HG02943 (cell line): ENCODE results near the gene LRRC71.

Experiments
- ATAC-seq: cut with Tn5 transposase; IDR thresholded peaks from one replicate; pipeline ENCODE4 v1.9.1; 2021; ENCODE audit warnings: mild to moderate bottlenecking, low read depth, moderate library complexity; ENCODE audit not compliant: unreplicated experiment

Gene LRRC71

DNA sequence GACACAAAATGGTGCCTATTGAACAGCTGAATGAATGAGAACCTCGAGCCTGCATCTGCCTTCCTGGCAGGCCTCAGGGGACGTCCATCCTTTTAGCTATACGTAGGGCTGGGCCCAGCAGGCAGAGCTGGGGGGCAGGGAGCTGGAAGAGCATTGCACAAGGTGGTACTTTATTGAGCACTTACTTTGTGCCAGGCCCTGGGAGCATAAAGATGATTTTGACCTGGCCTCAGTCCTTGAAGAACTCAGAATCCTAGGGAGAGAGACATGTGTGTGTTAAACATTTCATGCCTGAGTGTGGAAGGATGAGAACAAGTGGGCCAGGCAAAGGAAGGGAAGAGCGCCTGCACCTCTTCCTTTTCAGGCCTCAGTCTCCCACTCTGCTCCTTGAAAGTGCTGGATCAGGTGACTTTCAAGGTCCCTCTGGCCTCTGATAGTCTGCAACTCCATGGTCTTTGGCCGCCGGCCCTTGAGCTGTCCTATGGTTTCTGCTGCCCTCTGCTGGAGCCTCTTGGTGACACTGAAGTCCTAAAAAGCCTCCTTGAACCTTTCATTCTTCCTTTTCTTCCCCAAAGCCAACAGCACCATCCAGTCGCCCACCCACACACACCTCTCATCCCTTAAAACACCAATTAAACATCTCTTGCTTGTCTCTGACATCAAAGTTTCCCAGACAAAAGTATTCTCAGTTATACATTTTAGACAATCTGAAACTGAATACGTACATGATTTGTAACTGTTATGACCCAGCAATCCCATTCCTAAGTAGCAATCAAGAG, 30.4 kb upstream of the LRRC71 start:
- ATAC-seq: no peak

GRCh38 chr1:156892190-156893047, 28.0 kb upstream of the LRRC71 start:
- peak; percentile 67 for ATAC-seq

GRCh38 chr1:156893048-156893953, 27.1 kb upstream of the LRRC71 start, which contains the start of gene PEAR1:
Gene PEAR1 (plus strand): TSS chr1:156893718. CDS start chr1:156903927, 10,209 bp downstream.
- no peak for ATAC-seq

DNA sequence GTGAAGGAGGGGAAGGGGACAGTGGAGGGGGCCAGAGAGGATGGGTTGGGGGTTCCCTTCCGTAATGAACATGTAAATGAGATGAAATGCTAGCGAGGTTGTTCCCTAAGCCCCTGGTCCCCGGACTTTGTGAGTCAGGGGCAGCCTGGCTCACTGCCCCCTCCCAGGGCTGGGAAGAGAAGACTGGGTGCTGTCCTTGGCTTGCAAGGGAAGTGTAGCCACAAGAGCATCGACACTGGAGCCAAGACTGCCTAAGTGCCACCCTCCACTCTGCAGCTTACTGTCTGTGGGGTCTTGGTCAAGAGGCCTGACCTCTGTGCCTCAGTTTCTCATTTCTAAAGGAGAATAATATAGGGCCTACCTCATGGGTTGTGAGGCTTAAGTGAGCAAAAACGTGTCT, 26.4 kb upstream of the LRRC71 start:
- ATAC-seq: no peak

GRCh38 chr1:156894711-156895454, 25.5 kb upstream of the LRRC71 start:
- ATAC-seq: no peak

DNA sequence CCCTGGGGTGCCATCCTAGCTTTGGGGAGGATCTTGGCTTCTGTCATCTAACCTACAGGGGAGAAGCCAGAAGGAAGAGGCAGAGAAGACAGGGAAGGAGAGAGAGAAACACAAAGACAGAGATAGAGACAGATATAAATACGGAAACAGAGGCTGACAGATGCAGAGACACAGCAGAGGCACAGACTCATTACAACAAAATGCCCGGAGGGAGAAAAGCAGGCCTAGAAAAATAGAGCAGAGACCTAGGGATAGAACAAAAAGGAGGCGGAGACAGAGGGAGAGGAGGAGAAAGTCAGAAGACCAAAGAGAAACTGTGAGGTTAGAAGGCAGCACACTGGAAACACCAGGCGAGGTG, 25.0 kb upstream of the LRRC71 start:
- no peak for ATAC-seq

DNA sequence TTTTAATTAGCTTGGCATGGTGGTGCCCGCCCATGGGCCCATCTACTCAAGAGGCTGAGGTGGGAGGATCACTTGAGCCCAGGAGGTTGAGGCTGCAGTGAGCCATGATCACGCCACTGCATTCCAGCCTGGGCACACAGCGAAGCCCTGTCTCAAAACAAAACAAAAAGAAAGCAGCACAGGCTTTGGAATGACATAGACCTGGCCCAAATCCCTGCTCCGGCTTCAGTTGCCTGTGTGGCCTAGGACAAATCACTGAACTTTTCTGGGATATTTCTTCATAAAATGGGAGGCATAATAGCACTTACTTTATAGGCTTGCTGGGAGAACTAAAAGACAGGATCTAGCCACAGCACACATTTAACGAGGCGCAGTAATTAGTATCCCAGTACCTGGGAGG, 24.5 kb upstream of the LRRC71 start:
- no peak for ATAC-seq

DNA sequence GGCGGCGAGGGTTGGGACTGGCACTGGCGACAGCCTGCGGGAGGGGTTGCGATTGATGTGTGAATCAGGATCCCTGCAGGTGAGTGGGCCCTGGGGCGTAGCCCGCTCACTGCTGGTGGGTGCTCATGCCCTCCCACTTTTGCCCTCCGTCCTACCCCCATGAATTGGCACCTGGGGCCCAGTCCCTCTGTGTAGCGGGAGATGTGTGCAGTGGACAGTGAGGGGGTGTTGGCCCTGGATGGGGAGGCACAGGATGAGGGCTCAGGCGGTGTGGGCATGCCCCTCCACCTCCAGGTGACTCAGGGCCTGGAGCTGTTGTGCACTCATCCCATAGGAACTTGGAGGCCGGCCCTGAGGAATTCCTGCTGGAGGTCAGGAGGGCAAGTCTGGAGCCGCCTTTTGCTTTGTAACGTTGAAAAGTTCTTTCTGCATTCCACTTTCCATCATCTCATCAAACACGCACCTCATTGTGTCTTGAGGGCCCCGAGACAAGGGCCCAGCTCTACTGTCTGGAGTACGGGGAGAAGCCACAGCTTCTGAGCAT, 23.9 kb upstream of the LRRC71 start:
- no peak for ATAC-seq

GRCh38 chr1:156897078-156897825, 23.2 kb upstream of the LRRC71 start:
- ATAC-seq: no peak

- ATAC-seq: no peak
Observed at GRCh38 chr1:156898161-156898566, 22.3 kb upstream of the LRRC71 start.

DNA sequence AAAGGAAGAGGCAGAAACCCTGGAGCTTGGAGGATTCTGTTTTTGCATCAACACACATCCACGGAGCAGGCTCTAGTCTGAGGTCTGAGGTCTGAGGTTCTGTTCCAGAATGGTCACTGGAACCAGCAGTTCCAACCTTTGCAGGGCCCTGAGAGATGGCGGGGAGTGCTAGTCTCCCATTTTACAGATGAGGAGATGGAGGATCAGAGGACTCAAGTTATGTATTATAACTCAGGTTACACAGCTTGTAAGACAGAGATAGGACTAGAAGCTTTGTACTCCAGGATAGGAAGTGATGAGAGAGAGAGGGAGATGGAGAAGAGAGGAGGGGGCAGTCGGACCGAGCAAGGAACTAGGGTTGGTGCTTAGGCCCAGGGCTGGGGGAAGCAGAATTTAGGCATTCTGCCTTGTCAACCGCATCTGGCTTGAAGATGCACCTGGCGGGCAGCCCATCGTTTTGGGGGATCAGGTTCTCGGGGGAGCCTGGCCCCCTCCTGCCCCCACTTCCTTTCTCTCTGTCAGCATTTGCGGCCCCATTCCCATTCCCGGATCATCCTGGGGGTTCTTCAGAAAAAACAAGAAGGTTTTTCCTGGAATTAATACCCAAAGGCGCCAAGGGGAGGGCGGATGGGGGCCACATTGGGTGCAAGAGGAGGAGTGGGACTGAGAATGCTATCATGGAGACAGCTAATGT, 21.3 kb upstream of the LRRC71 start:
- ATAC-seq: no peak

- no peak for ATAC-seq
Observed at GRCh38 chr1:156899956-156900718, 20.3 kb upstream of the LRRC71 start.

DNA sequence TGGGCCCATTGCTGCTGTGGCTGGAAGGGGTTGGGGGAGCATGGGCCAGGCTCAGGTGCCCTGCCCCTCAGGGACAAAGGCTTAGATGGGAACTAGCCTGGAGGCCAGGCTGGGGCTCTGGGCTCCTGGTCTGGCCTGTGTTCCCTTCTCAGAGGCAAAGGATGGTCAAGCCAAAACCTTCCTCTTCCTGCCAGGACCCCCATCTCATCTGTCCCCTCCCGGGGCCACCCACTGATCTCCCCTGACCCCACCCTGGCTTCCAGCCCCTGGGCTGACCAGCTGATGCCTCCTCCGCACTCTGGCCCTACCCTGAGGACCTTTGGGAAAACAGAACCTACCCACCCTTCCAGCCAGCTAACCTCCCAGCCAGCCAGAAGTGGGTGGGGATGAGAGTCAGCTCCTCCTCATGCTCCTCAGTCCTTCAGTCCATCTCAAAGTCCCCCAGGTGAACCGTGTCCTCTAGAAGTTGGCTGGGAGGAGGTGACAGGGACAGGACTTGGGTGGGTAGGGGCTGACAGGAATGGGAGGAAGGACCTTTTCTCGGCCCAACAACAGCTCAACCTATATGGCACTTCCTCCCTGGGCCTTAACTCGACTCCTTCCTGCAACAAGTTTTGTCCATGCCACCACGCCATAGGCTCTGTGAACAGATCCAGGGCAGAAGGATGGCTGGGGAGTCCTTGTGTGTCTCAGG, 19.4 kb upstream of the LRRC71 start:
- ATAC-seq: no peak

DNA sequence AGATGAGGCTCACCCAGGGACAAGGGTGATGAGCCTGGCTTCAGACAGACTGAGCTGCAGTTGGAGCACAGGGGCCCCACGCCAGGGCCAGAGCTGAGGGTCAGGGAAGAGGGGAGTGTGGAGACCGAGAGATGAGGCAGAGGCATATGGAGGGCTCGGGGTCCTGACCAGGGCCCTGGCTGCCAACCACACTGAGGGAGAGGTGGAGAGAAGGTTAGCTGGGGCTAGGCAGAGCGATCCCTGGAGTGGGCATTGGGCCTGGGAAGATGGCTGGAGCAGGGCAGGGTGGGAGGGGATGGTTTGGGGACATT, 18.9 kb upstream of the LRRC71 start:
- ATAC-seq: no peak

DNA sequence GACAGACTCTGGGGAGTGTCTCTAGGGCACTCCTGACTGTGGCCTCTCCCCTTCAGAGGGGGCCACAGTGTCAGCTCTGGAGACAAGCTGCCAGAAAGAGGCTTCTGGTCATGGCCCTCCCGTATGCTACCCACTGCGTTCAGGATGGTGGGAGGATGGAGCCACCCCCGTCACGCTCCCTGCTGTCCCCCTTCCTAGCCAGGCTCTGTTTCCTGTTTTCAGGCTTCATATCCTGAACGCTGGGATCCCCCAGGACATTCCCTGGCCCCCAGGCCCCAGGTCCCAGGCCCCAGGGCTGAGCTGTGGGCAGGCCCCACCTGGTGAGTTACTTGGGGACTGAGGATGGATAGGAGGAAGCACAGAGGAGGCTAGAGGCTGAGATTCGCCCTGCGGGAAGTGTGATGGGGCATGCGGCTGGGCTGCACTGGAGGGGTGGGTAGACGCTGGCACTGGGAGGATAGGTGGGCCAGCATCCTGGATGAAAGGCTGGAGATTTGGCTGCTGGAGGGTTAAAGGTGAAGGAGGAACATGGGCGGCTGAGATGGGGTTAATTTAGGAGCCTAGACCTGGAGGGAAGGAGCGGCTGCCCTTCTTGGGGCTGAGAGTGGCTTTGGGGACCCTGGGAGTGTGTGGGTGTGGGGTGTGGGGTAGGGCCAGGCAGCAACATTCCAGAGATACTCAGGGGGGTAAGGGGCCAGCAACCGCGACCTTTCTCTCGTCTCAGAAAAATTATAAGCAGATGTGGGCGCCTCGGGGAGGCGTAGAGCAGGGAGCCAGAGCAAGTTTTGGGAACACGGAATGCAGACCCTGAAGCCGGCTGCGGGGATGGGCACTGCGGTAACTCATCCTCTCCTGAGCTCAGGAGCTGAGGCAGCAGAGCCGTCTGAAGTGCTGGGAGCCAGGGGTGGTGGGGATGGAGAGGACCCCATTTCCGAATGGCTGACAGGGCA, 18.2 kb upstream of the LRRC71 start:
- ATAC-seq: no peak
